Activated effector memory CD4-positive, alpha-beta T cell treated with anti-CD3 and anti-CD28 coated beads, Interleukin-2, amount 50 U/mL, for 16 hours (primary cell): Measurements from ENCODE around the gene UBASH3A.

ENCODE experiments used
- DNase-seq: peaks from one replicate; pipeline ENCODE4 v3.0.0-alpha.2; 2020

The UBASH3A gene

GRCh38 chr21:42392731-42393442, 10.8 kb upstream of the UBASH3A start:
- DNase-seq: no peak

GRCh38 chr21:42393443-42393950, 10.2 kb upstream of the UBASH3A start:
- DNase-seq: no peak

- DNase-seq: peak; percentile 24
These were observed 8.4 kb upstream of the UBASH3A start for GRCh38 chr21:42395302-42395701.

- peak; percentile 51 for DNase-seq
These were observed 7.6 kb upstream of the UBASH3A start, which contains the start of gene TMPRSS3 for GRCh38 chr21:42395905-42396651. TSS of gene TMPRSS3 (minus strand) at chr21:42396052. CDS start at chr21:42395417, 635 bp downstream.

- peak; percentile 28 for DNase-seq
These were observed 6.6 kb upstream of the UBASH3A start for GRCh38 chr21:42396799-42397745.

- peak; percentile 60 for DNase-seq
These were observed 5.8 kb upstream of the UBASH3A start for GRCh38 chr21:42397746-42398394.

GRCh38 chr21:42398436-42399028, 5.2 kb upstream of the UBASH3A start:
- peak; percentile 61 for DNase-seq

- DNase-seq: peak; percentile 67
These were observed 3.2 kb upstream of the UBASH3A start for GRCh38 chr21:42400525-42400924.

GRCh38 chr21:42401154-42401553, 2.5 kb upstream of the UBASH3A start:
- DNase-seq: peak; percentile 19

- DNase-seq: no peak
These were observed 1.9 kb upstream of the UBASH3A start for GRCh38 chr21:42401820-42402251.

GRCh38 chr21:42404539-42404938, 837 bp downstream of the UBASH3A start:
- peak; percentile 77 for DNase-seq

- peak; percentile 70 for DNase-seq
These were observed 1.6 kb downstream of the UBASH3A start for GRCh38 chr21:42405064-42406013.

GRCh38 chr21:42406201-42406621, 2.5 kb downstream of the UBASH3A start:
- DNase-seq: peak; percentile 82

GRCh38 chr21:42406866-42407265, 3.2 kb downstream of the UBASH3A start:
- peak; percentile 66 for DNase-seq

- DNase-seq: peak; percentile 54
These were observed 3.8 kb downstream of the UBASH3A start for GRCh38 chr21:42407476-42407875.

GRCh38 chr21:42408718-42409117, 5.0 kb downstream of the UBASH3A start:
- DNase-seq: peak; percentile 1

- DNase-seq: peak; percentile 65
These were observed 5.7 kb downstream of the UBASH3A start for GRCh38 chr21:42409366-42409765.

- peak; percentile 72 for DNase-seq
These were observed 7.6 kb downstream of the UBASH3A start for GRCh38 chr21:42411197-42411869.

GRCh38 chr21:42411891-42412635, 8.4 kb downstream of the UBASH3A start:
- DNase-seq: no peak
